NB4 (cell line): ENCODE measurements around the gene ARID1B.

Experiments
- CTCF ChIP-seq: IDR thresholded peaks from one replicate; pipeline ENCODE4 v1.5.1; 2012; ENCODE audit warnings: low read depth, low read length
- MAX ChIP-seq: IDR thresholded peaks from 2 replicates; pipeline ENCODE4 v1.6.1; 2011; ENCODE audit warnings: low read depth, low read length
- MYC ChIP-seq: IDR thresholded peaks from 2 replicates; pipeline ENCODE4 v1.6.1; 2011; ENCODE audit warnings: low read depth, low read length

GRCh38 chr6:156824142-156824541 lies 47.0 kb downstream of the ARID1B start:
- TF ChIP-seq MYC (no peak), CTCF (no peak), MAX (no peak)
